ENCODE measurements around the gene TRPM3.

- TF ChIP-seq YY1 (IDR thresholded peaks at IDR 0.05; ENCODE audit: insufficient read depth, insufficient read length) (no peak), SUZ12 (IDR thresholded peaks at IDR 0.05; ENCODE audit: extremely low read depth, insufficient read depth, insufficient read length) (no peak)
These were observed 629.7 kb downstream of the TRPM3 start for GRCh38 chr9:70491426-70492318.

All from NT2/D1 (cell line).